ENCODE measurements around the gene SLC43A1.

- TF ChIP-seq, protein P1, sequence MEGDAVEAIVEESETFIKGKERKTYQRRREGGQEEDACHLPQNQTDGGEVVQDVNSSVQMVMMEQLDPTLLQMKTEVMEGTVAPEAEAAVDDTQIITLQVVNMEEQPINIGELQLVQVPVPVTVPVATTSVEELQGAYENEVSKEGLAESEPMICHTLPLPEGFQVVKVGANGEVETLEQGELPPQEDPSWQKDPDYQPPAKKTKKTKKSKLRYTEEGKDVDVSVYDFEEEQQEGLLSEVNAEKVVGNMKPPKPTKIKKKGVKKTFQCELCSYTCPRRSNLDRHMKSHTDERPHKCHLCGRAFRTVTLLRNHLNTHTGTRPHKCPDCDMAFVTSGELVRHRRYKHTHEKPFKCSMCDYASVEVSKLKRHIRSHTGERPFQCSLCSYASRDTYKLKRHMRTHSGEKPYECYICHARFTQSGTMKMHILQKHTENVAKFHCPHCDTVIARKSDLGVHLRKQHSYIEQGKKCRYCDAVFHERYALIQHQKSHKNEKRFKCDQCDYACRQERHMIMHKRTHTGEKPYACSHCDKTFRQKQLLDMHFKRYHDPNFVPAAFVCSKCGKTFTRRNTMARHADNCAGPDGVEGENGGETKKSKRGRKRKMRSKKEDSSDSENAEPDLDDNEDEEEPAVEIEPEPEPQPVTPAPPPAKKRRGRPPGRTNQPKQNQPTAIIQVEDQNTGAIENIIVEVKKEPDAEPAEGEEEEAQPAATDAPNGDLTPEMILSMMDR (IDR thresholded peaks at IDR 0.05): no peak
- no peak for TF ChIP-seq POLR2A (IDR thresholded peaks at IDR 0.05)
These were observed 14.6 kb downstream of the SLC43A1 start for GRCh38 chr11:57500926-57501325.

Data from prostate gland (tissue), 2 donors.